ENCODE measurements around the gene BOC. TPM values are rescaled to one million over a fixed set of nuclear protein-coding genes. Genes with fewer than 3 reads are reported as not detected.

BOC gene
- total RNA-seq, 2 experiments from 2014 or later, result 0.03 TPM; not detected in 1

GRCh38 chr3:113186566-113186965, 24.8 kb upstream of the BOC start:
- intact Hi-C loops (cut with micrococcal nuclease; ENCODE audit: unreplicated experiment), result no loop called here
- POLR2A ChIA-PET, result interaction anchor here (0.7 kb wide), 1 partner anchor 120 kb away, joined by 3 read pairs; no protein-coding TSS in a partner anchor

GRCh38 chr3:113193288-113193687, 18.1 kb upstream of the BOC start:
- intact Hi-C loops (cut with micrococcal nuclease; ENCODE audit: unreplicated experiment), result no loop called here
- no peak overlapping the region for H3K4me3 ChIP-seq (ENCODE audit: low read depth, low read length, poor library complexity, severe bottlenecking)
- no peak overlapping the region for H2AFZ ChIP-seq (ENCODE audit: low read length)
- BruUV-seq (replicated peaks), result no TSS peak
- H3K79me2 ChIP-seq (ENCODE audit: insufficient read depth, low read depth, low read length), result no peaks in the 10 kb centered on the region
- CTCF ChIA-PET (ENCODE audit: unreplicated experiment), result no interaction called here
- POLR2A ChIA-PET, result interaction anchor here (0.5 kb wide), 1 partner anchor 92 kb away, joined by 3 read pairs; no protein-coding TSS in a partner anchor
- 0 out of 2 replicates have a peak, but pooled peaks cover 5% of the 10 kb centered on the region for H3K9me3 ChIP-seq (ENCODE audit: low read length)
- H4K20me1 ChIP-seq (ENCODE audit: insufficient read depth, low read length), result no peaks in the 10 kb centered on the region
- no peak overlapping the region for H3K4me2 ChIP-seq (ENCODE audit: low read length)
- no peak for DNase-seq (ENCODE audit: low spot score)
- H3K9me2 ChIP-seq (ENCODE audit: insufficient read depth, low read length), result no peaks in the 10 kb centered on the region
- H3K27ac ChIP-seq (ENCODE audit: low read depth, low read length, poor library complexity, severe bottlenecking), result no peak overlapping the region
- H3K36me3 ChIP-seq (ENCODE audit: insufficient read depth, low read length), result no peaks in the 10 kb centered on the region
- no peak for TF ChIP-seq EZH2phosphoT487 (IDR thresholded peaks at IDR 0.05; ENCODE audit: borderline replicate concordance, low read depth, low read length)
- no peak for TF ChIP-seq CTCF (conservative IDR thresholded peaks at IDR 0.05; ENCODE audit: low read length)
- H3K4me1 ChIP-seq (ENCODE audit: insufficient read depth, low read length, poor library complexity, severe bottlenecking), result no peaks in the 10 kb centered on the region

More at GRCh38 chr3:113186566-113186965, 24.8 kb upstream of the BOC start:
- DNase-seq (ENCODE audit: low spot score), result no peak
- Histone ChIP-seq H3K36me3 (ENCODE audit: insufficient read depth, low read length) (no peaks in the 10 kb centered on the region), H3K79me2 (ENCODE audit: insufficient read depth, low read depth, low read length) (no peaks in the 10 kb centered on the region), H3K4me3 (ENCODE audit: low read depth, low read length, poor library complexity, severe bottlenecking) (no peak overlapping the region), H3K4me2 (ENCODE audit: low read length) (no peak overlapping the region), H3K9me2 (ENCODE audit: insufficient read depth, low read length) (no peaks in the 10 kb centered on the region), H2AFZ (ENCODE audit: low read length) (no peak overlapping the region), H3K4me1 (ENCODE audit: insufficient read depth, low read length, poor library complexity, severe bottlenecking) (no peaks in the 10 kb centered on the region), H3K27ac (ENCODE audit: low read depth, low read length, poor library complexity, severe bottlenecking) (no peak overlapping the region), H3K9me3 (ENCODE audit: low read length) (0 out of 2 replicates have a peak, but pooled peaks cover 7% of the 10 kb centered on the region), H4K20me1 (ENCODE audit: insufficient read depth, low read length) (no peaks in the 10 kb centered on the region)
- CTCF ChIA-PET (ENCODE audit: unreplicated experiment), result no interaction called here
- TF ChIP-seq CTCF (conservative IDR thresholded peaks at IDR 0.05; ENCODE audit: low read length) (no peak), EZH2phosphoT487 (IDR thresholded peaks at IDR 0.05; ENCODE audit: borderline replicate concordance, low read depth, low read length) (no peak)
- no TSS peak for BruUV-seq (replicated peaks)

GRCh38 chr3:113193719-113194118, 17.6 kb upstream of the BOC start:
- 0 out of 2 replicates have a peak, but pooled peaks cover under 1% of the 10 kb centered on the region for H3K9me3 ChIP-seq (ENCODE audit: low read length)
- no peak for DNase-seq (ENCODE audit: low spot score)
- intact Hi-C loops (cut with micrococcal nuclease; ENCODE audit: unreplicated experiment), result no loop called here
- H2AFZ ChIP-seq (ENCODE audit: low read length), result no peak overlapping the region
- TF ChIP-seq CTCF (conservative IDR thresholded peaks at IDR 0.05; ENCODE audit: low read length), result no peak
- no peak for TF ChIP-seq EZH2phosphoT487 (IDR thresholded peaks at IDR 0.05; ENCODE audit: borderline replicate concordance, low read depth, low read length)
- H3K79me2 ChIP-seq (ENCODE audit: insufficient read depth, low read depth, low read length), result no peaks in the 10 kb centered on the region
- no peak overlapping the region for H3K4me2 ChIP-seq (ENCODE audit: low read length)
- no peak overlapping the region for H3K27ac ChIP-seq (ENCODE audit: low read depth, low read length, poor library complexity, severe bottlenecking)
- H3K9me2 ChIP-seq (ENCODE audit: insufficient read depth, low read length), result no peaks in the 10 kb centered on the region
- no peaks in the 10 kb centered on the region for H4K20me1 ChIP-seq (ENCODE audit: insufficient read depth, low read length)
- ChIA-PET POLR2A (interaction anchor here (0.5 kb wide), 1 partner anchor 92 kb away, joined by 3 read pairs; no protein-coding TSS in a partner anchor), CTCF (ENCODE audit: unreplicated experiment) (no interaction called here)
- no peaks in the 10 kb centered on the region for H3K36me3 ChIP-seq (ENCODE audit: insufficient read depth, low read length)
- H3K4me3 ChIP-seq (ENCODE audit: low read depth, low read length, poor library complexity, severe bottlenecking), result no peak overlapping the region
- no TSS peak for BruUV-seq (replicated peaks)
- H3K4me1 ChIP-seq (ENCODE audit: insufficient read depth, low read length, poor library complexity, severe bottlenecking), result no peaks in the 10 kb centered on the region

Measured in OCI-LY7 (cell line).